ENCODE measurements around the gene SMAD1. TPM values are rescaled to one million over a fixed set of nuclear protein-coding genes. Genes with fewer than 3 reads are reported as not detected.

The SMAD1 gene
- total and polyA plus RNA-seq, 2 of the 4 experiments (the other 2 are of a cell fraction) = 11.6 to 17.6 TPM

GRCh38 chr4:145452447-145453162, 29.0 kb upstream of the SMAD1 start:
- Histone ChIP-seq H4K5ac (ENCODE audit: low read depth, low read length) (no peak overlapping the region), H3K27ac (ENCODE audit: insufficient read depth, low read length) (no peak overlapping the region), H3K36me3 (ENCODE audit: control insufficient read depth, insufficient read depth, low read length) (no peaks in the 10 kb centered on the region), H3K9me3 (ENCODE audit: control insufficient read depth, insufficient read depth, low read length) (no peaks in the 10 kb centered on the region), H2BK20ac (ENCODE audit: low read depth, low read length) (no peak overlapping the region), H3K23ac (ENCODE audit: low read depth, low read length) (no peak overlapping the region), H2AFZ (replicated peaks; ENCODE audit: low read length, poor library complexity) (no peak overlapping the region), H3K9me1 (ENCODE audit: insufficient read depth, low read length) (0 out of 2 replicates have a peak, but pooled peaks cover 2% of the 10 kb centered on the region), H3K4me3 (ENCODE audit: insufficient read depth, low read depth, low read length) (no peak overlapping the region), H3K14ac (replicated peaks; ENCODE audit: low read depth, low read length) (no peak overlapping the region), H4K91ac (ENCODE audit: insufficient read depth, low read depth, low read length) (no peak overlapping the region), H3K4me1 (ENCODE audit: control insufficient read depth, insufficient read depth, low read length) (no peaks in the 10 kb centered on the region), H3K56ac (ENCODE audit: extremely low read depth, insufficient read depth, low read length) (no peak overlapping the region), H2BK15ac (ENCODE audit: low read depth, low read length) (no peak overlapping the region), H2BK5ac (ENCODE audit: low read depth, low read length, poor library complexity, severe bottlenecking) (no peak overlapping the region), H3K27me3 (ENCODE audit: control insufficient read depth, insufficient read depth, low read length) (no peaks in the 10 kb centered on the region), H3K9ac (ENCODE audit: low read depth, low read length) (no peak overlapping the region), H3K4me2 (ENCODE audit: low read depth, low read length) (no peak overlapping the region), H3K18ac (ENCODE audit: low read depth, low read length) (no peak overlapping the region), H3K79me1 (ENCODE audit: low read depth in 1 of 2, low read length in 2 of 2) (no peaks in the 10 kb centered on the region), H4K20me1 (ENCODE audit: insufficient read depth, low read length) (no peaks in the 10 kb centered on the region), H2AK9ac (replicated peaks; ENCODE audit: low read depth, low read length, poor library complexity) (no peak overlapping the region), H3K4ac (ENCODE audit: low read depth, low read length) (no peak overlapping the region), H4K8ac (ENCODE audit: low read depth in 2 of 2, low read length in 2 of 2) (no peak overlapping the region), H2AK5ac (ENCODE audit: low read depth, low read length) (no peak overlapping the region), H2BK120ac (ENCODE audit: low read depth, low read length) (no peak overlapping the region)
- intact Hi-C loops (cut with micrococcal nuclease) = no loop called here
- no peak for ATAC-seq (ENCODE audit: low read depth)
- BruUV-seq (replicated peaks) = no TSS peak
- no CpG with 5 or more reads among the region's 5 CpGs for WGBS, 2 experiments (ENCODE audit: extremely low coverage in 2 of 2, insufficient read length in 1 of 2)
- in situ Hi-C loops (cut with MboI; ENCODE audit: low sequenced_read_pairs) = no loop called here
- dilution Hi-C loops (cut with HindIII; ENCODE audit: low sequenced_read_pairs, unreplicated experiment) = no loop called here
- POLR2A ChIA-PET (ENCODE audit: unreplicated experiment) = no interaction called here
- DNase-seq = no peak
- CTCF ChIA-PET = interaction anchor here (0.9 kb wide), 1 partner anchor 25 kb away, joined by 3 read pairs; no protein-coding TSS in a partner anchor
- TF ChIP-seq POLR2A (IDR thresholded peaks at IDR 0.05; ENCODE audit: low read depth, low read length) (no peak), MXI1 (IDR thresholded peaks at IDR 0.05; ENCODE audit: borderline replicate concordance, low read depth, low read length) (no peak), FOS (IDR thresholded peaks at IDR 0.05; ENCODE audit: low read depth, low read length) (no peak), CHD1 (IDR thresholded peaks at IDR 0.05; ENCODE audit: low read depth, low read length) (no peak), BHLHE40 (IDR thresholded peaks at IDR 0.05; ENCODE audit: low read depth, low read length) (no peak), RCOR1 (IDR thresholded peaks at IDR 0.05; ENCODE audit: insufficient replicate concordance, low read length) (no peak), USF2 (IDR thresholded peaks at IDR 0.05; ENCODE audit: low read depth, low read length) (no peak), CTCF (conservative IDR thresholded peaks at IDR 0.05; ENCODE audit: low read depth, low read length) (no peak), NFE2L2 (IDR thresholded peaks at IDR 0.05; ENCODE audit: low read depth, low read length) (no peak), RAD21 (IDR thresholded peaks at IDR 0.05; ENCODE audit: low read length) (no peak), RFX5 (IDR thresholded peaks at IDR 0.05; ENCODE audit: low read depth, low read length) (no peak), MAFK (IDR thresholded peaks at IDR 0.05; ENCODE audit: low read depth, low read length) (no peak), CEBPB (IDR thresholded peaks at IDR 0.05; ENCODE audit: low read depth, low read length) (no peak), ELK1 (IDR thresholded peaks at IDR 0.05; ENCODE audit: borderline replicate concordance, low read depth, low read length) (no peak), MAZ (IDR thresholded peaks at IDR 0.05; ENCODE audit: borderline replicate concordance, low read depth, low read length) (no peak), SMC3 (IDR thresholded peaks at IDR 0.05; ENCODE audit: low read depth, low read length) (no peak)
